ENCODE data around the gene KSR2. TPM values are rescaled to one million over a fixed set of nuclear protein-coding genes. Genes with fewer than 3 reads are reported as not detected.

Gene KSR2
- total and polyA plus RNA-seq, 4 experiments from 2014 or later: 0.03 to 0.09 (median 0.06) TPM; not detected in 1

DNA sequence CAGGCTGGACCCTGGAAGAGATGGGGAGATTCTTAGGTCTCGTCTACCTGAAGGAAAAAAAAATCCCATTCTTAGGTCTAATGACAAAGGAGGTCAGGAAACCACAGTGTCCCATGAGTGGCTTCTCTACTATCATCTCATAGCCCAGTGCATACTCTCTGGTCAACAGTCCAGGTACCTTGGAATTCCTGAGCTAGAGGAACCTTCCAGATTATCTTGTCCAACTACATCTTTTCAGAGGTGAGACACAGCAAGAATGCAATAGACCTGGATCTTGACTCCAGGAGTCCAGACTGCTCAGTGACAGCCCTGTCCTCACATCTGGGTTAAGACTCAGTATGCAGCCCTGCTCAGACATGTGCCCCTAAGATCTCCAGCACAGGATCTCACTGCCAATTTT, 429.9 kb downstream of the KSR2 start:
- Mint-ChIP-seq H3K4me3 (no peak overlapping the region), H3K27ac (no peak overlapping the region), H3K27me3 (no peaks in the 10 kb centered on the region), H3K9me3 (peaks cover 0 to 3% (median under 1%) of the 10 kb centered on the region in 8 donors), H3K4me1 (no peaks in the 10 kb centered on the region), H3K36me3 (no peaks in the 10 kb centered on the region)
- no peak overlapping the region for H3K4me3 ChIP-seq (ENCODE audit: low read length in 2 of 2)
- ChIA-PET CTCF (ENCODE audit: partially characterized antibody) (no interaction called here), POLR2A (ENCODE audit: partially characterized antibody) (no interaction called here)
- H3K36me3 ChIP-seq (ENCODE audit: insufficient read depth, low read length): no peaks in the 10 kb centered on the region
- H3K27me3 ChIP-seq (ENCODE audit: insufficient read depth, low read length): no peaks in the 10 kb centered on the region
- H3K4me1 ChIP-seq (ENCODE audit: insufficient read depth, low read length): no peaks in the 10 kb centered on the region
- H3K27ac ChIP-seq (ENCODE audit: low read depth, low read length): no peak overlapping the region
- no peaks in the 10 kb centered on the region for H3K9me3 ChIP-seq (ENCODE audit: control insufficient read depth in 1 of 2, low read length in 2 of 2)
- intact Hi-C loops (cut with micrococcal nuclease): no loop called here
- no peak for DNase-seq

DNA sequence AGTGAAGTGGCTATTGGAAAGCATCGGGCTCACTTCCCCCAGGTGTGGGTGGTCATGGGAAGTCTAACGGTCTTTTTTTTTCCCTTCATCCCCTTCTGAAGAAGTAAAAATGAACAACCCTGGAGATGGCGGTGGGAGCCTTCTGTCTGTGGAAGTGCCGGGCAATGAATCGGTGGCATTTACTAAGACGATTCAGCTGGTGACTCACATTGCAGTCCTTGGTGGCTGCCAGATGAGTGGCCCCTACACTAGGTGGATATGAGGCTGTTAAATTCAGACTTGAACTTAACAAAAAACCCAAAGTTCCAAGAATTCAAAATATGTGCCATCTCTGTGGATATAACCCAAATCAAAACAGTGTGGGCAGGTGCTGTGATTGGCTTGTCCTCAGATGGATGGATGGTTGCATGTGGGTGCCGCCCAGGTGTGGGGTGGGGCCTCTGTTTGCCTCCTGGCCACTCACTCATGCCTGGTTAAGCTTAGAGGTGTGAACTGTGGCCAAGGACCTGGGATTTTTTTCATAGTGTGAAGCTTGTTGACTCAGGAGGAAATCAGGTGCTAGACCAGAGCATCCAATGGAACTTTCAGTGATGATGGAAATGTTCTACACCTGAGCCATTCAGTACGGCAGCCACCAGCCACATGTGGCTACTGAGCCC, 430.6 kb downstream of the KSR2 start:
- no peaks in the 10 kb centered on the region for H3K9me3 ChIP-seq (ENCODE audit: control insufficient read depth in 1 of 2, low read length in 2 of 2)
- H3K27me3 Mint-ChIP-seq: no peaks in the 10 kb centered on the region
- DNase-seq: no peak
- no peaks in the 10 kb centered on the region for H3K4me1 Mint-ChIP-seq
- peaks cover 0 to 3% (median 0%) of the 10 kb centered on the region in 8 donors for H3K9me3 Mint-ChIP-seq
- H3K36me3 ChIP-seq (ENCODE audit: insufficient read depth, low read length): no peaks in the 10 kb centered on the region
- no peaks in the 10 kb centered on the region for H3K36me3 Mint-ChIP-seq
- H3K27me3 ChIP-seq (ENCODE audit: insufficient read depth, low read length): no peaks in the 10 kb centered on the region
- no peak overlapping the region for H3K27ac ChIP-seq (ENCODE audit: low read depth, low read length)
- H3K27ac Mint-ChIP-seq: no peak overlapping the region
- H3K4me3 ChIP-seq (ENCODE audit: low read length in 2 of 2): no peak overlapping the region
- intact Hi-C loops (cut with micrococcal nuclease): no loop called here
- ChIA-PET POLR2A (ENCODE audit: partially characterized antibody) (no interaction called here), CTCF (ENCODE audit: partially characterized antibody) (no interaction called here)
- no peak overlapping the region for H3K4me3 Mint-ChIP-seq
- no peaks in the 10 kb centered on the region for H3K4me1 ChIP-seq (ENCODE audit: insufficient read depth, low read length)

DNA sequence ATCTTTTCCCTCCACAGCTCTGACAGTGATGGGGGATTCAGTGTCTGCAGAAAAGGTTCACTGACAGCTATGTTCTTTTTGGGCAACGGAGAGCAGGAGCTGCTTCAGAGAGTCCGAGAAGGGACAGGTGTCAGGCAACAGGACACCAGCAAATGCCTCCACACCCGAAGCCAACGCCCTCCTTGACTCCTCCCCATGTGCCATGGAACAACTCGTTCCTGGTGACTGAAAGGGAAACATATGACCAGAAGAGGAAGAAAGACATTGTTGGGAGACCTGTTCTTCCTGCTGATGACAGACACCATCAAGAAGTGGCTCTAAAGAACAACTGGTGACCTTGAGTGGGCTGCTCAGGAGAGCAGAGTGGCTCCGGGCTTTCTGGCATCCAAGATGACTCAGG, 435.1 kb downstream of the KSR2 start:
- H3K4me3 ChIP-seq (ENCODE audit: low read length in 2 of 2): no peak overlapping the region
- DNase-seq: no peak
- no peaks in the 10 kb centered on the region for H3K4me1 Mint-ChIP-seq
- H3K27me3 Mint-ChIP-seq: no peaks in the 10 kb centered on the region
- no peaks in the 10 kb centered on the region for H3K36me3 ChIP-seq (ENCODE audit: insufficient read depth, low read length)
- H3K9me3 Mint-ChIP-seq: peaks cover 0 to 6% (median 0%) of the 10 kb centered on the region in 8 donors
- H3K4me1 ChIP-seq (ENCODE audit: insufficient read depth, low read length): no peaks in the 10 kb centered on the region
- H3K27ac Mint-ChIP-seq: no peak overlapping the region
- H3K4me3 Mint-ChIP-seq: no peak overlapping the region
- no peaks in the 10 kb centered on the region for H3K9me3 ChIP-seq (ENCODE audit: control insufficient read depth in 1 of 2, low read length in 2 of 2)
- intact Hi-C loops (cut with micrococcal nuclease): no loop called here
- POLR2A ChIA-PET (ENCODE audit: partially characterized antibody): no interaction called here
- no peaks in the 10 kb centered on the region for H3K36me3 Mint-ChIP-seq
- CTCF ChIA-PET (ENCODE audit: partially characterized antibody): no interaction called here
- H3K27ac ChIP-seq (ENCODE audit: low read depth, low read length): no peak overlapping the region
- no peaks in the 10 kb centered on the region for H3K27me3 ChIP-seq (ENCODE audit: insufficient read depth, low read length)

DNA sequence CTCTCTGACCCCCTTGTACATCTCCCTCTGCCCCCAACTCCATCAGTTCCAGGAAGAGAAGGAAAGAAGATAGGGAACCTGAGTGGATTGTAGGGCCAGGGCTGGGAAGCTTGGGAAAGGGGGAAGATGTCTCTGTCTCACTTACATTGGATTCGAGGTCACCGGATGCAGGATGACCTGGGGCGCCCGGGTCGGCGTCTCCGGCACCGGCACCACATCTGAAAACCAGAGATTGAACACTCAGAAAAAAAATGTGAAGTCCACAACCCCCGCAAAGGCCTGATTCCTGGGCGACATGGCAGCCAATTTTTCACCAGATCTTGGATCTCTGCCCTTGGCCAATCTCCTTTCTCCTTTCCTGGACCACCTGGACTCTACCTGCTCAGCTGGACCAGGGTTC, 438.0 kb downstream of the KSR2 start:
- Mint-ChIP-seq H3K27me3 (no peaks in the 10 kb centered on the region), H3K9me3 (peaks cover 0 to 6% (median 0%) of the 10 kb centered on the region in 8 donors), H3K36me3 (no peaks in the 10 kb centered on the region), H3K4me1 (no peaks in the 10 kb centered on the region), H3K27ac (no peak overlapping the region), H3K4me3 (peak overlapping the region in 1 of 8 donors; percentile 41)
- H3K27ac ChIP-seq (ENCODE audit: low read depth, low read length): no peak overlapping the region
- ChIA-PET CTCF (ENCODE audit: partially characterized antibody) (no interaction called here), POLR2A (ENCODE audit: partially characterized antibody) (no interaction called here)
- no peak overlapping the region for H3K4me3 ChIP-seq (ENCODE audit: low read length in 2 of 2)
- no peaks in the 10 kb centered on the region for H3K4me1 ChIP-seq (ENCODE audit: insufficient read depth, low read length)
- DNase-seq: no peak
- H3K27me3 ChIP-seq (ENCODE audit: insufficient read depth, low read length): no peaks in the 10 kb centered on the region
- no peaks in the 10 kb centered on the region for H3K9me3 ChIP-seq (ENCODE audit: control insufficient read depth in 1 of 2, low read length in 2 of 2)
- intact Hi-C loops (cut with micrococcal nuclease): no loop called here
- H3K36me3 ChIP-seq (ENCODE audit: insufficient read depth, low read length): no peaks in the 10 kb centered on the region

DNA sequence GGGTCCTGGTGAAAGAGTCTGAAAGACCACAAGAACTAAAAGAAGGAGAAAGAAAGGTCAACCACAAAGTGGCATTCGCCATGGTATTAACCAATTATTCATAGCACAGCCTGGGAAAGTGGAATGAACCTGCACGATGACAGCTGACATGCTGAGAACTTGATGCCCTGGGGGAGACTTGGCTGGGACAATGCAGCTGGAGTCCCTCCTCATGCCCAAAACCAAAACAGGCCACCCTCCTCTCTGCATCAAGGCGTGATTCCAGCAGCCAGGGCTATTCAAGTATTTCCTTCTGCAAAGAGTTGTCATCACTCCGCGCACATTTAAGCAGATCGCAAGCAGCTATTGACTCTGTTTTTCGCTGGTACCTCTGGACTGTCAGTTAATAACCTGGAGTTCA, 440.3 kb downstream of the KSR2 start:
- no peaks in the 10 kb centered on the region for H3K27me3 ChIP-seq (ENCODE audit: insufficient read depth, low read length)
- Mint-ChIP-seq H3K27ac (no peak overlapping the region), H3K4me1 (no peaks in the 10 kb centered on the region), H3K9me3 (peaks cover 0 to 8% (median 0%) of the 10 kb centered on the region in 8 donors), H3K27me3 (no peaks in the 10 kb centered on the region), H3K36me3 (no peaks in the 10 kb centered on the region), H3K4me3 (no peak overlapping the region)
- H3K4me1 ChIP-seq (ENCODE audit: insufficient read depth, low read length): no peaks in the 10 kb centered on the region
- DNase-seq: no peak
- no peak overlapping the region for H3K4me3 ChIP-seq (ENCODE audit: low read length in 2 of 2)
- H3K27ac ChIP-seq (ENCODE audit: low read depth, low read length): no peak overlapping the region
- no peaks in the 10 kb centered on the region for H3K36me3 ChIP-seq (ENCODE audit: insufficient read depth, low read length)
- CTCF ChIA-PET (ENCODE audit: partially characterized antibody): no interaction called here
- POLR2A ChIA-PET (ENCODE audit: partially characterized antibody): no interaction called here
- H3K9me3 ChIP-seq (ENCODE audit: control insufficient read depth in 1 of 2, low read length in 2 of 2): no peaks in the 10 kb centered on the region
- intact Hi-C loops (cut with micrococcal nuclease): no loop called here

DNA sequence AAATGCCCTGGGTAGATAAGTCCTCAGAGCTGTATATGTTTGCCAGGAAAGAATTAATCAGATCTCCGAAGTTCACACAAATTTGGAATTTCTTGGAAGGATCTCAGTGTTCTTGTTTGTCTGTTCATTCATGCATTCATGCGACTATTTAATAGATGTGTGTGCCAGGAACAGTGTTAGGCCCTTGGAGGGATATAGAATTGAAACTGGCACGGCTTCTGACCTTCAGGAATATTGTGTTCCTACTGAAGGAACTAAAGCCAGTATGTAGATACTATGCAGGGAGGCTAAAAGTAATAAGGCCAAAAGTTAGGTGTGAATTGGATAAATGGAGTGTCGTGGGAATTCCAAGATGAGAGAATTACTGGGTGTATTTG, 441.3 kb downstream of the KSR2 start:
- Histone ChIP-seq H3K4me1 (ENCODE audit: insufficient read depth, low read length) (no peaks in the 10 kb centered on the region), H3K36me3 (ENCODE audit: insufficient read depth, low read length) (no peaks in the 10 kb centered on the region), H3K4me3 (ENCODE audit: low read length in 2 of 2) (no peak overlapping the region), H3K9me3 (ENCODE audit: control insufficient read depth in 1 of 2, low read length in 2 of 2) (no peaks in the 10 kb centered on the region), H3K27me3 (ENCODE audit: insufficient read depth, low read length) (no peaks in the 10 kb centered on the region), H3K27ac (ENCODE audit: low read depth, low read length) (no peak overlapping the region)
- POLR2A ChIA-PET (ENCODE audit: partially characterized antibody): no interaction called here
- H3K9me3 Mint-ChIP-seq: peaks cover 0 to 8% (median 0%) of the 10 kb centered on the region in 8 donors
- H3K27me3 Mint-ChIP-seq: no peaks in the 10 kb centered on the region
- H3K36me3 Mint-ChIP-seq: no peaks in the 10 kb centered on the region
- CTCF ChIA-PET (ENCODE audit: partially characterized antibody): no interaction called here
- no peak overlapping the region for H3K27ac Mint-ChIP-seq
- no peak overlapping the region for H3K4me3 Mint-ChIP-seq
- intact Hi-C loops (cut with micrococcal nuclease): no loop called here
- DNase-seq: no peak
- no peaks in the 10 kb centered on the region for H3K4me1 Mint-ChIP-seq

DNA sequence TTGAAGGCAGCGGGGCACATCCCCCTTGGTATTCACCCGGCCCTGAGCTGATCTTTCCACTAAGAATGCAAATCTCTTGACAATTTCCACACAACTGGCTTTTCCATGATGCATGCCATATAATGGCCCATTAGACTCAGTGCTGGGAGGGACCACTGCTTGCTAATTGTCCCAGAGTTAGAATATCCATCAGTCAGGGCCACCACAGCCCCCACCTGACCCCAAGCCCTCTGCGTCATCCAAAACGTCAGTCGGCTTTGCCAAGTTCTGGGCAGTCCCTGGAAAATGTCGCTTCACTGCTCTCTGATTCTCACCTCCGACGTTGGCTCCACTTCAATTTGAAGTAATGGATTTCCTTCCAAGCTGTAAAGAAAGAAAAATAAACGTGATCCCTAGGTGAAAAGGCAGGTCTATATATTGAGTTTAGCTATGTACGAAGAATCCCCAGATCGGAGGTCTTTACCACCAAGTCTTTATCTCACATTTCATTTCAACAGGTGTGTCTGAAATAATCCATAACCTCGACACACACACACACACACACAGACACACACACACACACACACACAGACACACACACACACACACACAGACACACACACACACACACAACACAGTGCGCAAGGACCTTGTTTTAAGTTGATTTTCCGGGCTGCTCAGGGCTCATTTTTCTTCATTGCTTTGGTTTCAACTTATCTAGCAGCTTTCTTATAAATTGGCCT, 441.9 kb downstream of the KSR2 start:
- H3K27ac Mint-ChIP-seq: no peak overlapping the region
- intact Hi-C loops (cut with micrococcal nuclease): no loop called here
- peaks cover 0 to 8% (median 0%) of the 10 kb centered on the region in 8 donors for H3K9me3 Mint-ChIP-seq
- ChIA-PET POLR2A (ENCODE audit: partially characterized antibody) (no interaction called here), CTCF (ENCODE audit: partially characterized antibody) (no interaction called here)
- Histone ChIP-seq H3K4me1 (ENCODE audit: insufficient read depth, low read length) (no peaks in the 10 kb centered on the region), H3K27ac (ENCODE audit: low read depth, low read length) (no peak overlapping the region), H3K9me3 (ENCODE audit: control insufficient read depth in 1 of 2, low read length in 2 of 2) (no peaks in the 10 kb centered on the region), H3K4me3 (ENCODE audit: low read length in 2 of 2) (no peak overlapping the region), H3K36me3 (ENCODE audit: insufficient read depth, low read length) (no peaks in the 10 kb centered on the region), H3K27me3 (ENCODE audit: insufficient read depth, low read length) (no peaks in the 10 kb centered on the region)
- no peaks in the 10 kb centered on the region for H3K4me1 Mint-ChIP-seq
- no peaks in the 10 kb centered on the region for H3K27me3 Mint-ChIP-seq
- H3K36me3 Mint-ChIP-seq: no peaks in the 10 kb centered on the region
- no peak for DNase-seq
- no peak overlapping the region for H3K4me3 Mint-ChIP-seq

Data from CD4-positive, alpha-beta memory T cell (primary cell).